Endothelial cell of umbilical vein (primary cell): Measurements from ENCODE around the gene LRRC61. TPM values are rescaled to one million over a fixed set of nuclear protein-coding genes. Genes with fewer than 3 reads are reported as not detected.

ENCODE experiments used
- BruUV-seq: library from RNA; stranded (reverse); fragments of 400-500 nt; replicated peaks from 2 replicates; lab custom pipeline; 2021; lab: Mats Ljungman, UMichigan
- CTCF ChIA-PET: fragments of 300-600, 350-600 bp; sonication (Branson Sonifier 250); formaldehyde crosslinking; loops from one replicate; lab custom pipeline; 2021; ENCODE audit warnings: antibody characterized with exemption, inconsistent platforms; lab: Charles Lee
- POLR2A ChIA-PET: fragments of 300-600, 350-600 bp; sonication (Branson Sonifier 250); formaldehyde crosslinking; loops from one replicate; lab custom pipeline; 2021; ENCODE audit warnings: antibody characterized with exemption, inconsistent platforms; lab: Charles Lee
- DNase-seq: peaks from one replicate; pipeline ENCODE4 v3.0.0-alpha.2; 2011; ENCODE audit warnings: low read depth, low spot score
- FAIRE-seq: peaks from 2 replicates; lab custom pipeline; 2011; peaks lifted over from hg19 to GRCh38; lab: Jason Lieb, UNC
- H2AFZ ChIP-seq: 2 replicates; pipeline ENCODE4 v1.6.0; 2012; ENCODE audit warnings: low read depth, low read length, control low read depth, inconsistent platforms
- H3K27ac ChIP-seq: 2 replicates; pipeline ENCODE4 v1.5.1; 2011; ENCODE audit warnings: low read depth, mild to moderate bottlenecking, control low read depth, low read length, moderate library complexity; ENCODE audit not compliant: insufficient read depth
- H3K27me3 ChIP-seq, 2 experiments: 2 replicates each; pipeline versions ENCODE4 v1.6.0 to v1.6.1; 2011; ENCODE audit warnings: low read length in 2 of 2, mixed read lengths in 1 of 2; ENCODE audit not compliant: control insufficient read depth in 2 of 2, insufficient read depth in 2 of 2
- H3K36me3 ChIP-seq, 2 experiments: 2 replicates in 1 of 2; 3 replicates in 1 of 2; pipeline ENCODE4 v1.5.1; 2011; ENCODE audit warnings: low read length in 2 of 2, mild to moderate bottlenecking in 1 of 2, moderate library complexity in 1 of 2; ENCODE audit not compliant: control insufficient read depth in 2 of 2, insufficient read depth in 2 of 2; ENCODE audit errors: extremely low read depth in 1 of 2
- H3K4me1 ChIP-seq: 3 replicates; pipeline ENCODE4 v1.5.1; 2011; ENCODE audit warnings: mild to moderate bottlenecking, low read length; ENCODE audit not compliant: control insufficient read depth, insufficient read depth; ENCODE audit errors: extremely low read depth
- H3K4me2 ChIP-seq: 2 replicates; pipeline ENCODE4 v1.6.1; 2011; ENCODE audit warnings: low read length, control low read depth, mixed read lengths; ENCODE audit not compliant: insufficient read depth
- H3K4me3 ChIP-seq, 3 experiments: fragments of 200-600 bp in 1 of 3; sonication (generic), shearing (Covaris generic) in 1 of 3; replicated peaks in 1 of 3; 2 replicates each; pipeline ENCODE4 v1.5.1; 2011 to 2016; ENCODE audit warnings: control low read depth in 3 of 3, low read length in 3 of 3, mild to moderate bottlenecking in 2 of 3, inconsistent platforms in 1 of 3, low read depth in 1 of 3, moderate library complexity in 1 of 3; ENCODE audit not compliant: insufficient read depth in 1 of 3
- H3K79me2 ChIP-seq: 2 replicates; pipeline ENCODE4 v1.6.0; 2012; ENCODE audit warnings: low read length, inconsistent platforms; ENCODE audit not compliant: control insufficient read depth, insufficient read depth
- H3K9ac ChIP-seq: replicated peaks from 2 replicates; pipeline ENCODE3; 2011; ENCODE audit warnings: low read length, control low read depth; ENCODE audit not compliant: insufficient read depth; ENCODE audit errors: extremely low read depth
- H3K9me1 ChIP-seq: replicated peaks from 3 replicates; pipeline ENCODE4 v1.6.0; 2011; ENCODE audit warnings: mild to moderate bottlenecking, low read length; ENCODE audit not compliant: control insufficient read depth, insufficient read depth; ENCODE audit errors: extremely low read depth
- H3K9me3 ChIP-seq: replicated peaks from 2 replicates; pipeline ENCODE4 v1.5.1; 2012; ENCODE audit warnings: low read length, inconsistent platforms; ENCODE audit not compliant: control insufficient read depth, insufficient read depth
- H4K20me1 ChIP-seq: replicated peaks from 2 replicates; pipeline ENCODE3; 2011; ENCODE audit warnings: mild to moderate bottlenecking, low read length; ENCODE audit not compliant: control insufficient read depth, insufficient read depth; ENCODE audit errors: extremely low read depth
- EZH2 ChIP-seq: IDR thresholded peaks from 2 replicates; pipeline ENCODE4 v1.6.1; 2012; ENCODE audit warnings: borderline replicate concordance, low read depth, mild to moderate bottlenecking, moderate library complexity, low read length, inconsistent platforms; ENCODE audit not compliant: severe bottlenecking
- FOS ChIP-seq: IDR thresholded peaks from 2 replicates; pipeline ENCODE4 v1.6.1; 2011; ENCODE audit warnings: mild to moderate bottlenecking, low read length, moderate library complexity, borderline replicate concordance; ENCODE audit not compliant: insufficient read depth
- GATA2 ChIP-seq: IDR thresholded peaks from 2 replicates; pipeline ENCODE4 v1.7.0; 2011; ENCODE audit warnings: low read depth, mild to moderate bottlenecking, moderate library complexity, mixed read lengths, low read length; ENCODE audit not compliant: insufficient read length, insufficient read depth
- JUN ChIP-seq: IDR thresholded peaks from 2 replicates; pipeline ENCODE4 v1.6.1; 2011; ENCODE audit warnings: borderline replicate concordance, low read depth; ENCODE audit not compliant: insufficient read length, insufficient read depth
- MAX ChIP-seq: IDR thresholded peaks from 2 replicates; pipeline ENCODE4 v1.6.1; 2011; ENCODE audit not compliant: insufficient read depth, insufficient read length
- MYC ChIP-seq: IDR thresholded peaks from one replicate; pipeline ENCODE4 v1.6.1; 2011; ENCODE audit warnings: mild to moderate bottlenecking, low read depth, low read length
- POLR2A ChIP-seq: IDR thresholded peaks from 2 replicates; pipeline ENCODE4 v1.6.1; 2012; ENCODE audit warnings: low read depth, mild to moderate bottlenecking, control low read depth, low read length
- POLR2AphosphoS5 ChIP-seq: IDR thresholded peaks from 2 replicates; pipeline ENCODE4 v1.6.1; 2012; ENCODE audit warnings: low read depth, mild to moderate bottlenecking, control low read depth, low read length, moderate library complexity; ENCODE audit not compliant: insufficient read depth
- dilution Hi-C: fragments of 300-500 bp; cut with MboI; formaldehyde crosslinking; loops from one replicate; pipeline ENCODE4 v1.15.0; 2019; ENCODE audit warnings: low sequenced_read_pairs; ENCODE audit not compliant: extremely low pct_ligation_motif_present
- intact Hi-C: fragments of 100-400 bp; cut with micrococcal nuclease; formaldehyde crosslinking; loops from one replicate; pipeline ENCODE4 v1.10.0; 2022
- polyA plus RNA-seq, 4 experiments: library from polyadenylated mRNA; depleted of rRNA in 3 of 4; stranded (reverse) in 3 of 4; unstranded in 1 of 4; fragments of >200 nt; gene quantifications; 2 replicates each; pipeline versions ENCODE4 v1.2.1 to v1.2.3, GENCODE V29; 2011 to 2012; ENCODE audit warnings: missing spikeins in 1 of 4
- total RNA-seq: library from RNA; stranded (reverse); gene quantifications from 2 replicates; pipeline ENCODE4 v1.2.3, GENCODE V29; 2021
- TF ChIP-seq, protein P1 (sequence below), 2 donors: IDR thresholded peaks; 1 replicate in 1 of 2; 2 replicates in 1 of 2; pipeline ENCODE4 v1.5.1; 2011; ENCODE audit warnings: low read length in 2 of 2, mild to moderate bottlenecking in 2 of 2, moderate library complexity in 2 of 2, control low read depth in 1 of 2, inconsistent platforms in 1 of 2, low read depth in 1 of 2; ENCODE audit not compliant: insufficient read depth in 1 of 2; ENCODE audit errors: extremely low read depth in 1 of 2

Gene LRRC61
- total and polyA plus RNA-seq, 2 donors (not counting 3 experiments of a cell fraction or from before 2014, with no cell fraction given), result 0.72 TPM; not detected in 1

GRCh38 chr7:150370612-150371071 is 47.5 kb downstream of the LRRC61 start:
- no peaks in the 10 kb centered on the region for H4K20me1 ChIP-seq
- CTCF ChIA-PET, result interaction anchor here (1.1 to 2.5 kb wide), 3 partner anchors 35 to 383 kb away, joined by 3 to 11 read pairs (median 3); a partner anchor contains a TSS
- H2AFZ ChIP-seq, result no peak overlapping the region
- H3K4me2 ChIP-seq, result peak overlapping the region; percentile 38
- peak overlapping the region; percentile 57 for H3K27ac ChIP-seq
- dilution Hi-C loops (no loop called here), intact Hi-C loops (loop anchor here (10.0 kb wide), 1 partner anchor 194 kb away; the partner anchor contains the start of gene GIMAP4)
- TF ChIP-seq MAX (no peak), FOS (no peak), MYC (no peak), EZH2 (no peak), JUN (no peak), GATA2 (no peak), POLR2A (no peak), POLR2AphosphoS5 (no peak)
- TF ChIP-seq, protein P1, sequence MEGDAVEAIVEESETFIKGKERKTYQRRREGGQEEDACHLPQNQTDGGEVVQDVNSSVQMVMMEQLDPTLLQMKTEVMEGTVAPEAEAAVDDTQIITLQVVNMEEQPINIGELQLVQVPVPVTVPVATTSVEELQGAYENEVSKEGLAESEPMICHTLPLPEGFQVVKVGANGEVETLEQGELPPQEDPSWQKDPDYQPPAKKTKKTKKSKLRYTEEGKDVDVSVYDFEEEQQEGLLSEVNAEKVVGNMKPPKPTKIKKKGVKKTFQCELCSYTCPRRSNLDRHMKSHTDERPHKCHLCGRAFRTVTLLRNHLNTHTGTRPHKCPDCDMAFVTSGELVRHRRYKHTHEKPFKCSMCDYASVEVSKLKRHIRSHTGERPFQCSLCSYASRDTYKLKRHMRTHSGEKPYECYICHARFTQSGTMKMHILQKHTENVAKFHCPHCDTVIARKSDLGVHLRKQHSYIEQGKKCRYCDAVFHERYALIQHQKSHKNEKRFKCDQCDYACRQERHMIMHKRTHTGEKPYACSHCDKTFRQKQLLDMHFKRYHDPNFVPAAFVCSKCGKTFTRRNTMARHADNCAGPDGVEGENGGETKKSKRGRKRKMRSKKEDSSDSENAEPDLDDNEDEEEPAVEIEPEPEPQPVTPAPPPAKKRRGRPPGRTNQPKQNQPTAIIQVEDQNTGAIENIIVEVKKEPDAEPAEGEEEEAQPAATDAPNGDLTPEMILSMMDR (IDR thresholded peaks at IDR 0.05; ENCODE audit: extremely low read depth in 1 of 2, insufficient read depth in 1 of 2, low read depth in 1 of 2, low read length in 2 of 2), result no peak
- H3K79me2 ChIP-seq, result peaks cover 54% of the 10 kb centered on the region
- no peaks in the 10 kb centered on the region for H3K9me3 ChIP-seq
- FAIRE-seq (no peak), DNase-seq (no peak)
- H3K36me3 ChIP-seq, result peaks cover 15 to 37% of the 10 kb centered on the region in 2 experiments
- no TSS peak for BruUV-seq
- H3K4me1 ChIP-seq, result peaks cover 17% of the 10 kb centered on the region
- no peaks in the 10 kb centered on the region for H3K9me1 ChIP-seq
- H3K27me3 ChIP-seq, result no peaks in the 10 kb centered on the region
- peak overlapping the region in 1 of 3 experiments; percentile 79 for H3K4me3 ChIP-seq
- POLR2A ChIA-PET, result interaction anchor here (2.4 kb wide), 1 partner anchor 8 kb away, joined by 13 read pairs; the partner anchor contains the start of gene ZNF775
- no peak overlapping the region for H3K9ac ChIP-seq
